HG03558 (cell line): ENCODE data around the gene ASPN.

Source experiments
- ATAC-seq: cut with Tn5 transposase; IDR thresholded peaks from one replicate; pipeline ENCODE4 v1.9.1; 2021; ENCODE audit warnings: moderate number of reproducible peaks; ENCODE audit not compliant: unreplicated experiment; ENCODE audit errors: extremely low read depth

Gene ASPN

DNA sequence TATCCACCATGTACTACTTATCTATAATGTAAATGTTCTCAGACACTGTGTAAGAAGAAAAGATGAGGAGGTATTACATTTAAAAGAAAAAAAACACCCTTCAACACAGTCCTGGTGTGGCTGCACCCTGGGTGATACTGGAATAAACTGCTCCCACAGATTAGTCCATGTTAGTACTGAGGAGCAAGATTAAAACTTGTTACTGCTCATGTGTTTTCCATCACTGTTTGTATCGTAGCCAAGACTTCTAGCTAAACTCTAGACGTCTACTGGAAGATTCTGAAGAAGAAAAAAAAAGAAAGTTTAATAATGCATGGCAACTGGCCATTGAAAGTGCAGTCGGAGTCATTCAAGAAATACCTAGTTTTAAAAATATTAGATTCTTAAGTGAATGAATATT, at the start of gene ASPN:
Gene ASPN (minus strand): TSS at position 178 of the 400 bp plus-strand sequence.
- no peak for ATAC-seq

DNA sequence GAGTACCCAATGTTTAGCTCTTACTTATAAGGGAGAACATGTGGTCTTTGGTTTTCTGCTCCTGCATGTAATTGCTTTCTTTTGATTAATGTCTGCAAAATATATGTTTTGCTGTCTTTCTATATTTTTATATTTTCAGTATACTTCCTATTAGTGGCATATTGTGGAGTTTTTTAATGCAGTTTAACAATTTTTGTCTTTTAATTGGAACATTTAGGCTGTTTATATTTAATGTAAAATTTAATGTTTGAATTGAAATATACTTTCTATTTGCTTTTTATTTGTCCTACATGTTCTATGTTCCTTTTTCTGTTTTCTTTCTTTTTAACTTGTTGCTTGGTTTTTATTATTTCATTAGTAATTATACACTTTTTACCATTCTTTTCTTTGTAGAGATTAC, 48.6 kb upstream of the ASPN start:
- no peak for ATAC-seq

DNA sequence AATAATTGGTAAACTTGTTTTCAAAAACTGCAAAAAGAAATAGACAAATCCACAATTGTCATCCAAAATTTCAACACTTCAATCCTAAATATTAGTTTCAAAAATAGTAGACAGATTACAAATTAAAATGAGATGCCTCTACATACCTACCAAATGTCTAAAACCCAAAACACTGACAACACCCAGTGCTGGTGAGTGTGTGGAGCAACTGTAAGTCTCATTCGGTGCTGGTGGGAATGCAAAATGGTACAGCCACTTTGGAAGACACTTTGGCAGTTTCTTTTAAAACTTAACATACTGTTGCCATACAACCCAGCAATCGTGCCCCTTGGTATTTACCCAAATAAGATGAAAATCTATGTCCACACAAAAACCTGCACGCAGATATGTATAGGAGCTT, 46.8 kb upstream of the ASPN start:
- ATAC-seq: no peak

DNA sequence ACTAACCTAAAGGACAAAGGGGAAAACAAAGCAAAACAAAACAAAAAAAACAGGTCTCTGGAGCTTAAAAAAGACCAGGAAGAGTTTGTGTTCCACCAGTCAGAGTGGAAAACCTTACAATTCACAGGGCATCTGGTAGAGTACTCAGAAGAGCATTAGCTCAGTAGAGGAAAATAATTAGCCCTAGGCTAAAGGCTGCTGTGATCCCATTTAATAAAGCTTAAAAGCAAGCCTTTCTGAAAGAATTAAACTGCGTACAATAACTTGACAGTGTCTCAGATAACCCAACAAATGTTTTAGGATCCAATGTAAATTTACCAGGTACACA, 46.2 kb upstream of the ASPN start:
- ATAC-seq: no peak

DNA sequence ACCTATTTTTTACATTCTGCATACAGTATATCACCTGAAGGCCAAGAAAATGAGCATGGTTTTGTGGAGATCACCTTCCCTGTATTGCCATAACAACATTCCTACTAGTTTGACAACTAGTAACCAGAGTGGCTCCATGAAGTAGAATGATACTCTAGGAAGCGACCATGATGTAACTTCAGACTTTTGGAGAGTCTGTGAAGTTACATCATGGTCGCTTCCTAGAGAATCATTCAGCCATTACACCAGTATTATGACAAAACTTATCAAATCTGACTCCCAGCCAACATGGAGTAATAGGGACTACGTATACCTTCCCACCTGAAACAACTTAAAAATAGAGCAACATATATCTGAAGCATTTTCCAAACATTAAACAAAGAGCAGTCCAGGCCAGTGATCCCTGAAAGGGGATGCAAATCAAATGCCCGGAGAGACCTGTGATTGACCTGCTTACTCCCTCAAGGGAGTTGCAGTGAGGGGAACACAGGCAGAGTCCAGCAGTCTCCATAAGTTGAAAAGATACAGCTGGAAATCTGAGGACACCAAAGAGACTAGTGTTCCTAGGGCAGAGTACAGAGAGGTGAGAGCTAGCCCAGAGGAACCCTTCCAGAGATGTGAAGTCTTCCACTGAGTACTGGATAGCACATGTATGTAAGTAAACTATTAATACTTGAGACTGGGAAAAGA, 45.7 kb upstream of the ASPN start:
- no peak for ATAC-seq

DNA sequence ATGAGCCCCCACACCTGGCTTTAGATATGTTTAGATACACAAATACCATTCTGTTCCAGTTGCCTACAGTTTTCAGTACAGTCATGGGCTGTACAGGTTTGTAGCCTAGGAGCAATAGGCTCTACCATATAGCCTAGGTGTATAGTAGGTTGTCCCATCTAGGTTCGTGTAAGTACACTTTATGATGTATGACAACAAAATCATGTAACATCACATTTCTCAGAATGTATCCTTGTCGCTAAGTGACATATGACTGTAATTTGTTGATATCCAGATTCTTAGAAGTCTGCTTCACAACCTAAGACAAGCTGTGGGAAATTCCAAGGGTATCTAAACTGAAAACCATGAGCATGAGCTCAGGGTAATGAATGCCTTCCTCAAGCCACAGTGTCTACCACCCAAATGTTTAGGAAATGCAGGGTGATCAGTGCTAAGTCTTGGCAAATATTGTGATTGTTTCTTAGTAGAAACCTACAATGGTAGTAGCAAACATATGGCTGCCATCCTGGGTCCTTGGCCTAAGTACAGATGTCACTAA, 45.1 kb upstream of the ASPN start:
- no peak for ATAC-seq

DNA sequence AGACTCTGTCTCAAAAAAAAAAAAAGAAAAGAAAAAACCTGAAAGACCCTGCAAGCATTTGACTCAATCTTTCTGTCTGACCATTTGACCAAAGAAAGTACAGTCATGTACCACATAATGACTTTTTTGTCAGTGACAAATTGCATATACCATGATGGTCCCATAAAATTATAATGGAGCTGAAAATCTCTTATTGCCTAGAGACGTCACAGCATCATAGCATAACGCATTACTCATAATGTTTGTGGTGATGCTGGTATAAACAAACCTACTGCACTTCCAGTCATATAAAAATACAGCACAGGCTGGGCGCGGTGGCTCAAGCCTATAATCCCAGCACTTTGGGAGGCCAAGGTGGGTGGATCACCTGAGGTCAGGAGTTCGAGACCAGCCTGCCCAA, 43.0 kb upstream of the ASPN start:
- ATAC-seq: no peak

DNA sequence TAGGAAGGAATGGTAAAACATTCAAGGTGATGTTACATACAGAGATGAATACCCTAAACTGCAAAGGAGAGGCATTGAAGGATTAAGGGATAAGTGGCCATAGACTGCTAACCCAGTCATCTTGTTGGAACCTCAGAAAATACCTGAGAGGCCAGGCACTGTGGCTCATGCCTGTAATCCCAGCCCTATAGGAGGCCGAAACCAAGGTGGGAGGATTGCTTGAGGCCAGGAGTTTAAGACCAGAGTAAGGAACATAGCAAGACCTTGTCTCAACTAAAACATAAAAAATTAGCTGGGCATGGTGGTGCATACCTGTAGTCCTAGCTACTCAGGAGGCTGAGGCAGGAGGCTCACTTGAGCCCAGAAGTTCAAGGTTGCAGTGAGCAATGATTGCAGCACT, 42.6 kb upstream of the ASPN start:
- ATAC-seq: no peak

DNA sequence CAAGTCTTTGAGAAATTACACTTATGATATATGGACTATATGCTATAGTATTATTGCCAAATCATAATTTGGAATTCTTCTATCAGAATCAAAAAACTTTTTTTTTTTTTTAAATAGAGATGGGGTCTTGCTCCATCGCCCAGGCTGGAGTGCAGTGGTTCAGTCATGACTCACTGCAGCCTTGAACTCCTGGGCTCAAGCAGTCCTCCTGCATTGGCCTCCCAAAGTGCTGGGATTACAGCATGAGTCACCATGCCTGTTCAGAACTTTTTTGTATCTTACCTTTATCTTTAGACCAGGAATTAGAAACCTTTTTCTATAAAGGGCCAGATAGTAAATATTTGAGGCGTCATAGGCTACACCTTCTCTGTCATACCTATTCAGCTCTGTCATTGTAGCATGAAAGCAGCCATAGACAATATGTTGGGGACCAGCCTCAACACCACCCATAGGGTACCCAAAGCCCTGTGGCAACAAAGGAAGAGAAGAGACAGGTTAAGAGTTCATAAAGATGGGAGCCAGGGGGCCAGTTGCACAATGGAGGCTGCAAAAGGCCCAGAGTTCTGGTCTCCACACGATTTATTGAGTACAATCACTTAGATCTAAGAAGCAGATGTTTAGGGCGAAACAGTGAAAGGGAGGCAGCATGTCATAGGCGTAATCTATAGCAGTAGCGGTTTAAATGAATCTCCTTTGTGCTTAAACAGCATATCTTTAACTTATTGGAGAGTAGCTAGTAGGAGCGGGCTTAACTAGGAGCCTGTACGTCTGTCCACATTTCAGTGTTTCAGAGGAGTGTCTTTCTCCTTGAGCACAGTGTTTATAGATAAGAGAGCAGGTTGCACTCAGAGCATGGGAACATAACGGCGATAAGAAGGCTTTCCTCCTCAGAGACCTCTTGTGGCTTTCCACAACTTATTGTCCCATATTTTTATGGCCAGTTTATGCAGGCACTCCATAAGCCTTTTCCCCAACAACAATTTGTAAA, 41.0 kb upstream of the ASPN start:
- ATAC-seq: no peak

DNA sequence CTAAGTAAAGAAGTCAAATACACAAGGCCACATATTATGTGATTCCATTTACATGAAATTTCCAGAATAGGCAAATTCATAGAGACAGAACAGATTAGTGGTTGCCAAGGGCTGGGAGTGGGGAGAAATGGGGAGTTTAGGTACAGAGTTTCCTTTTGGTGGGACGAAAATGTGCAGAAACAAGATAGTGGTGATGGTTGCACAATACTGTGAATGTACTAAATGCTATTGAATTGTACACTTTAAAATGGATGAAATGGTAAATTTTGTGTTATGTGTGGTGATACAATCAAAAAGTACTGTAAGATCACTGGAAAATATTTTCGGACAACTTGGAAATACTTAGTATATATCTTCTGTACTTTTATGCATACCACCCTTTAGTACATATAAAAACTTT, 38.5 kb upstream of the ASPN start:
- no peak for ATAC-seq

DNA sequence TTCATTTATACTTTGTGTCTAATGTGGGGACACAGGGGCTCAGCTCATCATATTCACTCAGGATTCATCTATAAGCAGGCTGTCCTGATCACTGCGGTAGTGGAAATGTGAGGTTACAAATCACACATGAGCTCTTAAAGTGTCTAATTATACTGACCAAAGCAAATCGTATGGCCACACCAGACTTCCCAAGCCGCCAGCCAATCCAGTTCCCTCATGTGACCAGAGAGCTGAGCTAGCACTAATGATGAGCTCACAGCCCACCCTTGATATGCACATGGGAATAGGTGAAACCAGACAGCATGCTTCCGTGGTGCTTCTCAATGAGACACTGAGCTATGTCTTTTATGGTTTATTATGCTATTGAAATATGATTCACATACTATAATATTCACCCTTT, 35.9 kb upstream of the ASPN start:
- ATAC-seq: no peak

DNA sequence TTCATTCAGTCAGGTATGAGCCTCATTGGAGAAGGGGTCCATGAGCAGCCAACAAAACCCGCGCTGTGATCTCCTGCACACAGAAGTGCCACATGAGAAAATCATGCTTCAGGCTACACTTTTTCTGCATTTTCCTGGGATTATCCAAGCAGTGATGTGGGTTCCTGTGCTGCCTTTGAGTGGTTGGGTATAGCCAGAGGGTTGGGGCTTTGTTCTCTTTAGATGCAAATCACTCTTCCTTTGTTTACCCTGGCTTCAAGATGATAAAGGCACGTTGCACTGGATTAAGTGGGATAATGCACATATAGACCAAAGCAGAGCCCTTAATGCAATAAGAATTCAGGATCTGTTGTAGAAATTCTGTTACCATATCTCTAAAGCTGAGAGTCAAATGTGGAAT, 34.7 kb upstream of the ASPN start:
- no peak for ATAC-seq

DNA sequence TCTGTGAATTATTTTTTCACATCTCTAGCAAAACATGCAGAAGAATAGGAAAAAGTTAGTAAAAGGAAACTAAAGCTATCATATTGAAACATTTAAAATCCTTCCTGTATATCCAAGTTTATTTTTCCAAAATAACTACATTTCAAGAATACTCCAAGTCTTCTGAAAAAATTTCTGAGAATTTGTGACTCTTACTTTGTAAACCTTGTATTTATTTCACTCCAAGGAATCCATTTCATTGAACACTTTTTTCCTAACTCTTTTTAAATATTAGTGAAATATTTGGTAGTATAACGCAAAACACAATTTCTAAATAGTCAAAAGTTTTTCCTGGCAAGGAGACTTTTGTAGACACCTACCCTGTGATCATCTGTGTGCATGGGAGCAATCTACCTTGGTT, 34.2 kb upstream of the ASPN start:
- ATAC-seq: no peak

DNA sequence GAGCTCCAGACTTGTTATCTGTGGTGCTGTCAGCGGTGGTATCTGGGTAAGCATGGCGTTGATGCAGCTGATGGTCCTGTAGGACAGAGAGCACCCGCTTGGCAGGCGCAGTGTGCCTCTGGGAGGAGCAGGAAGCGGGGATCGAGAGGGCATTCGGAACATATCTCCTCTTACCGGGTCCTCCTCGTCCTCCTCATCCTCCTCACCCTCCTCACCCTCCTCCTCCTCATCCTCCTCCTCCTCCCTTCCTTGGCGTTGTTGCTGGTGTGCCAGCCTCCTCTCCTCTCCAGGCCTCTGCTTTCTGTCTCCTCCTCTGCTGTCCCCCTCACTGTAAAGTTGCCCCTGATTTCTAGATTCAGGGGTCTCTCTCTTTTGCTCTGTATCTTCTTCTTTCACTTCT, 32.3 kb upstream of the ASPN start:
- no peak for ATAC-seq

DNA sequence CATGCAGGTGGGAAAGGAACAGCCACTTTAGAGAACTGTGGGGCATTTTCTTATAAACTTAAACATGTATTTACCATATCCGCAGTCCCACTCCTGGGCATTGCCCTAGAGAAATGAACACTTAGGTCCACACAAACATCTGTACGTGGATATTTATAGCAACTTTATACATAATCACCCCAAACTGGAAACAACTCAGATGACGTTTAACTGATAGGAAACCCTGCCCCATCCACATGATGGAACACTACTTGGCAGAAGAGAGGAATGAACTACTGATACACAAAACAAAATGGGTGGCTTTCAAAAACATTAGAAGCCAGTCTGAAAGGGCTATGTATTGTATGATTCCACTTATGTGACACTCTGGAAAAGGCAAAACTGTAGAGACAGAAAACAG, 31.0 kb upstream of the ASPN start:
- no peak for ATAC-seq

DNA sequence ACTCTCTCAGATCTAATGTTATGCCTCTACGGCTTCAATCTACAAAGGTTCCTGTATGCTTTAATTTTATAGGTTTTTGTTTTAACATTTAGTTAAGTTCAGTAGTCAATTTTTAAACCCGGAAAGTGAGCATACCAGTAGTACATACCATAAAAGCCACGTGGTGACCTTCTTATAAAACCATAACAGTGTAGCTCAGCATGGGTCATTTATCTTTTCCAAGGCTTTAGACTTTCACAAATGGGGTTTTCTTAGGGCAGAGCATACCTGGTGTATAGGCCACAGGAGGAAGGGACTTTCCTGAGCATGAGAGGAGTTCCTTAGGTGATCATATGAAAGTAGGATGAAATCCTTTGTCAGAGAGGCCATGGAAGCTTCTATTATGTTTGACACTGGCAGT, 30.3 kb upstream of the ASPN start:
- ATAC-seq: no peak

DNA sequence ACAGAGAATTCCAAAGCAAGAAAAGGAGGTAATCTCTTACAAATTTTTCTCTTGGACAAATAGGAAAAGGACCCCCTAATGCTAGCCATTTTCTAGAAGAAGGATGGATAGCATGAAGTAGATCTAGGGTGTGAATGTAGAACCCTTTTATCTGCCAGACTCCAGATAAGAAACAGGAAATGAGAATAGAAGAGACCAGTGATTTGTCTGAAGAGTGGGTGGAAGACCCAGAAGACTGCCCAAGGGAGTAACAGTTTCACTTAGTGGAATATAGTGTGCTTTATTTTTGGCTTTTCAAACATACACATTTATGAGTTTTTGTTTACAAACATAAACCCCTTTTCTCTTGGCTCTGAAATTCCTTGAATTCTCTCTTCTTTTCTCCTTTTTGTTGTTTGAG, 28.4 kb upstream of the ASPN start:
- ATAC-seq: no peak

DNA sequence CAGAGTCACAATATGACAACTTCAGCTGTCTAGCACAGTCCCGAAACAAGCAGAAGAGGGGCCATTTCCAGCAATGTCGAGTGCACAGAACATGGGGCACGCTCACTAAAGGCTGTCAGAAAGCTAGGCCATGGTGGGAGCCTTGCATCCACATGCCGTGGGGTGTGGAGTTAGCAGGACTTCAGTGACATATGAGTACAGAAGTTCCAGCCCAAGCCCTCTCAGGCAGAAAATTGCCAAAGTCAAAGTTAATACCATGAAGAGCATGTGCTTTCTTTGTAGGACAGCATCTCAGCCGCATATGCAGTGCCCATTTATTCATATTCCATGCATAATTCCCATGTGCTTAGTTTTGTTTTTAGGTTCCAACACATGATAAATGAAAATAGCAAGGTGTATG, 26.7 kb upstream of the ASPN start:
- ATAC-seq: no peak

DNA sequence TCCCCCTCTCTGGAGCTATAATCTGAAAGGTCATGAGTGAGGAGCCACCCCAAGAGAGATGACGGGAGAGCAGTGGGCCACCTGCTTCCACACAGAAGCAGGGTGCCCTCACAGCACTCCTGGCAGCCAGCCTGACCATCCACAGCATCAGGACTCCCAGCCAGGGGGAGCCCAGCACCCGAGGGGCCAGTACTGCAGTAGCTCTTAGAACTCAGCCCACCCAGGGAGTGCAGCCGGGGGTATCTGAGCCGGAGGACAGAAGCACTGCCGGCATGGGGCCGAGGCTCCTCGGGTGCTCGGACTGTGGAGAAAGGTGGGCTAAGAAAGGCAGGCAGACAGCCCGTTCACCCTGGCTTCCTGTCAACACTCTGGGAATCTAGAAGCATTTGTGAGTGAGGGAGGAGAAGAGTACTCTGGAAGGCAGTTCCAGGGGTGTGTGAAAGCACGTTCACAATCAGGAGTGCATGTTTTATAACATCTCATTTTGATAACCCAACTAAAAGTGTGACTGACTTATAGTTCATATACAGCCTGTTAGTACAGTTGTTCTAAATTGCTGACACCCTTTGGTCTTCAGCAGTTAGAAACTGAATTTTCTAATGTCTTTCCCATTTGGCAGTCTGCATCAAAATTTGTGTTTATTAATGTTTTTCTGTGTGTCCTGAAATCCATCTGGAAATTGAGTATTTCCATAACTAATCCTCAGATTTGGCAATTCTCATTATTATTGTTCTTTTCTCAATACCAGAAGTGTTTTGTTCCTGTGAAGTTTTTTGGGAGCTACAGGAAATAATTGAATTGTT, 25.9 kb upstream of the ASPN start:
- no peak for ATAC-seq

DNA sequence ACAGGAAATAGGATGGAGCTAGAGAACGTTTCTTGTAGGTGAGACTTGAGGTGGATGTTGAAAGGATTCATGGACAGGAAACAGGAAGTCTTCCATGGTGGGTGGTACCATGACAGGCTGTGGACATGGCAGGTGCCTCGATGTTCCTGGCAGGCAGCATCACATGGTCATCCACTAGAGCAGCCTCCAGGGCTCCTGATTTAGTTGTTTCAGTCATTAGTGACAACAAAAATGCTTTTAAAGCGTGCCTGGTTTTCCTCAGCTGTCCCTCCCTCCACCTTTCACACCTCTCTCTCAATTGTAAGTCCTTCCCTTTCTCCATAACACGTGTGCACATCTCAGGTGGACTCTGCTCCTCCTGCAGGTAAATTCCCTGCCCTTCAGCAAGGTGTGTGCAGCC, 25.2 kb upstream of the ASPN start:
- ATAC-seq: no peak

DNA sequence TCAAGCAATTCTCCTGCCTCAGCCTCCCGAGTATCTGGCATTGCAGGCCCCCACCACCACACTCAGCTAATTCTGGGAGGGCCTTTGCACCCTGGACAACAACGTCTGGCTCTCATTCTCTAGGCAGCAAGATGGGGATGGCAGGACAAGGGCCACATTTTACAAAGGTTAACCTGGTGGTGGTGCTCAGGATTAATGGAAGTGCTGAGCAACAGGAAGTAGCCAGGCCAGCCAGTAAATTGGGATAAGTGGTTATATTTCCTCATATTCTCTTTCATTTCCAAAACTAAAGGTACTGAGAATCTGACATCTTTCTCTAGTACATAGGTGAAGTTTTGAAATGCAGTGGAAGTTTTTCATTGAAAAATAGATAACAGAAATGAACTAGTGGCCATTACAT, 24.7 kb upstream of the ASPN start:
- no peak for ATAC-seq
